GM19455 (cell line): ENCODE data around the gene AGPAT1.

Experiments used
- ATAC-seq: cut with Tn5 transposase; IDR thresholded peaks from one replicate; pipeline ENCODE4 v1.9.1; 2021; ENCODE audit not compliant: unreplicated experiment

The AGPAT1 gene

GRCh38 chr6:32127409-32127716, 48.5 kb downstream of the AGPAT1 start:
- no peak for ATAC-seq

GRCh38 chr6:32126880-32127279, 49.0 kb downstream of the AGPAT1 start:
- no peak for ATAC-seq

GRCh38 chr6:32123681-32124080, 52.2 kb downstream of the AGPAT1 start:
- no peak for ATAC-seq

- ATAC-seq = no peak
Observed at GRCh38 chr6:32120573-32121059, 55.3 kb downstream of the AGPAT1 start.

GRCh38 chr6:32118782-32119628, 56.9 kb downstream of the AGPAT1 start:
- no peak for ATAC-seq
